HG02840 (cell line): ENCODE results near the gene FANK1.
"Not testable (repeated sequence)": the region's sequence is repeated elsewhere in the genome, so short reads cannot be mapped to it uniquely, and the experiment has no call there.

Experiments used
- ATAC-seq: cut with Tn5 transposase; IDR thresholded peaks from one replicate; pipeline ENCODE4 v1.9.1; 2021; ENCODE audit warnings: mild to moderate bottlenecking, moderate library complexity, moderate number of reproducible peaks; ENCODE audit not compliant: unreplicated experiment, low FRiP score

FANK1 gene

DNA sequence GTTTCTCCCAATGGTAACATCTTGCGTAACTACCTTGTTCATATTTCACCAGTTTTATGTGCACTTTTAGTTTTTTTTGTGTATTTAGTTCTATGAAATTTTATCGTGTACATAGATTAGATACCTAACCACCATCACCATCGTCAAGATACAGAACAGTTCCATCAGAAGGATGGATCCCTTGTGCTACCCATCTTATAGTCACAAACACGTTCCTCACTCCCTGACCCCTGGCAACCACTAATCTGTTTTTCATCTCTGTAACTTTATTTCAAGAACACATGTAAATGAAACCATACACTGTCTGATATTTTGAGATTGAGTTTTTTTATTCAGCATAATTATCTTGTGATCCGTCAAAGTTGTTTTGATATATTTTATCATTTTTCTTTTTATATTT lies 29.9 kb downstream of the FANK1 start:
- ATAC-seq, result no peak

DNA sequence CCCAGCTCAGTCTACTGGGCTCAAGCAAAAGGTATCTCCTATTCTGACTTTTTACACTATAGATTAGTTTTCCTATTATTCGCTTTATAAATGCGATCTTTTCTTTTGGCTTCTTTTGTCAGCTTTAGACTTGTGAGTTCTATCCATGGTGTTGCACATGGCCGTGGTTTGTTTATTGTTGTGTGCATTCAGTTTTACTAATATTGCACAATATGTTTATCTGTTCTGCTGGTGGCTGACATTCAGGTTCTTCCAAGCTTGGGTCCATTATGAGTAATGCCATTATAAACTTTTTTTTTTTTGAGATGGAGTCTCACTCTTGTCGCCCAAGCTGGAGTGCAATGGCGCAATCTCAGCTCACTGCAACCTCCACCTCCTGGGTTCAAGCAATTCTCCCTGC lies 30.9 kb downstream of the FANK1 start:
- ATAC-seq, result not testable (repeated sequence)

DNA sequence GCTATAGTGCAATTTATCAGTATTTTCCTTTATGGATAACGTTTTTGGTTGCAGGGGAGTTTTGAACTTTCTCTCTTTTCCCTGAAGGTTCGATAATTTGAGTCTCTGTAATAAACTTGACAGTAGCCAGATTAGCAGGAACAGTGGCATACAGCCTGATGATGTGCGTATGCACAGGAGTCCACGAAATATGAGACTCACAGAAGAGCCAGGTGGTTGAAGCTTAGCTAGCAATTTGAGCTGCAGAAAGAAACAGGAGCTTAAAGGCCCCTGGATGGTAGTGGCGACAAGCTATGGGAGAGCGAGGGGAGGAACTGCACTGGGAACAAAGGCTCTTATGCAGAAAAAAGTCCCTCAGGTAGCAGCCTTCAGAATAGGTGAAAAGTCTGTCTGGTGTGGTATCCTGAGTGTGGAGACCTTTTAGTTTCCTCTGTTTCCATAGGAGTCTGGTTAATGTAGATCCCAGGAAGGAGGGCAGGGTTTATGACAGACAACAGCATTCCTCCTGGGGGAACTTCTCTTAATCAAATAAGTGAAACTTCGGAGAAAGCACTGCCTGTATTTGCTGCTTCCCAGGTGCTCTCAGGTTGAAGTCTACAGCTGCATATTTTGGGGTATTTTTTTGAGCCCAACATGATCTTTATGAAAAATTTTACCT lies 32.7 kb downstream of the FANK1 start:
- no peak for ATAC-seq

DNA sequence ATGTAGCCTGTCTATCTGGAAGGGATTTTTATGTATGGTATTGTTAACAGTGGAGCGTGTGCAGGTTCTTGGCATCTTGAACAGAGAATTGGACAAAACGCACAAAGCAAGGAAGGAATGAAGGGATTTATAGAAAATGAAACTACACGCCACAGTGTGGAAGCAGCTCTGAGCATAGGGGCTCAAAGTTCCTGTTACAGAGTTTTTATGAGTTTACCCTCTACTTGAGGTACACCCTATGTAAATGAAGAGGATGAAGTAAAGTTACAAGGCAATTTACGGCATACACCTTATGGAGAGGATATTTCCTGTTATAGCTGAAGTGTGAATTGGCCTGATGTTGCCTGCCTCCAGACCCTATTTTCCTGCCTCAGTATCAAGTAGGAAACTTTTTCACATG lies 33.3 kb downstream of the FANK1 start:
- ATAC-seq, result no peak

DNA sequence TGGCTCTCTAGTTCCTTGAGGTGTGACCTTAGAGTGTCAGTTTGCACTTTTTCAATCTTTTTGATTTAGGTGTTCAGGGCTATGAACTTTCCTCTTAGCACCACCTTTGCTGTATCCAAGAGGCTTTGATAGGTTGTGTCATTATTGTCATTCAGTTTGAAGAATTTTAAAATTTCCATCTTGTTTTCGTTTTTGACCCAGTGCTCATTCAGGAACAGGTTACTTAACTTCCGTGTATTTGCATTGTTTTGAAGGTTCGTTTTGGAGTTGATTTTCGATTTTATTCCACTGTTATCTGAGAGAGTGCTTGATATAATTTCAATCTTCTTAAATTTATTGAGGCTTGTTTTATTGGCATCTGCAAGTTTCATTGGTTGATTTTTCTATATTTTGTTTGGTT lies 37.3 kb downstream of the FANK1 start:
- no peak for ATAC-seq

DNA sequence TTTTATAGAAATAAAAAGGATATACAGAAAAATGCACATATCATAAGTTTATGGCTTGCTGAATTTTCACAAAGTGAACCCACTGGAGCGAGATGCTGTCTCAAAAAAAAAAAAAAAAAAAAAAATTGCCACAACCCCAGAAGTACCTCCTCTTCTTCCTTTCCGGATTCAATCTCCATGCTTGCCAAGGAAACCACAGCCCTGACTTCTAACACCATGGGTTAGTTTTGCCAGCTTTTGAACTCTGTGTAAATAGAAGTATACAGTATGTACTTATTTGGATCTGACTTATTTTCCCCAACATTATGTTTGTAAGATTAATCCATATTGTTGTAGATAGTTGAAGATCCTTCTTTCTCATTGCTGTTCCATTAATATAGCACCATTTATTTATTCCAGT lies 40.0 kb downstream of the FANK1 start:
- no peak for ATAC-seq

DNA sequence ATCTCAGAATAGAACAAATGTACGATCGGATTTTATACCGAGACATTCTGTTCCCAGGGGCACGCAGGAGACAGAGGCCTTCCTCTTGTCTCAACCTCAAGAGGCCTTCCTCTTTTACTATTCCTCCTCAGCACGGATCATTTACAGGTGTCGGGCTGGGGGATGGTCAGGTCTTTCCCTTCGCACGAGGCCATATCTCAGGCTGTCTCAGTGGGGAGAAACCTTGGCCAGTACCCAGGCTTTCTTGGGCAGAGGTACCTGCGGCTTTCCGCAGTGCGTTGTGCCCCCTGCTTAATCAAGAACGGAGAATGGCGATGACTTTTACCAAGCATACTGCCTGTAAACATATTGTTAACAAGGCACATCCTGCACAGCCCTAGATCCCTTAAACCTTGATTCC lies 44.2 kb downstream of the FANK1 start:
- ATAC-seq, result no peak

DNA sequence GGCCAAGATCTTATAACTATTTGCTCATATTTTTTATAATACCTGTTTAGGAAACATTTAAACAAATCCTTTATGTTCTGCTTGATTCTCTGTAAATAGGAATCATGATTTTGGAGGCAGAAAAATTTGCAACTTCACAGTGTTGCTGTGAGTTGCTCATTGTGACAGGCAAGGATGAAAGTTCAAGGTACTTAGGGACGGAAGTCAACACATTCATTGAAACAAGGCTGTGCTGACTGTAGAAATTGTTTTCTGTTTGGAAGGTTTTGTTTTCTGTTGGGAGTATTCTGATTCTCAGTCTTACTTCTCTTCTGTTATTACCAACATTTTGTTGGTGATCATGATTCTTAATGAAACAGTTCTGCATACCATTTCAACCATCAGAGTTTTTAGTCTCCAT lies 54.9 kb downstream of the FANK1 start:
- no peak for ATAC-seq

DNA sequence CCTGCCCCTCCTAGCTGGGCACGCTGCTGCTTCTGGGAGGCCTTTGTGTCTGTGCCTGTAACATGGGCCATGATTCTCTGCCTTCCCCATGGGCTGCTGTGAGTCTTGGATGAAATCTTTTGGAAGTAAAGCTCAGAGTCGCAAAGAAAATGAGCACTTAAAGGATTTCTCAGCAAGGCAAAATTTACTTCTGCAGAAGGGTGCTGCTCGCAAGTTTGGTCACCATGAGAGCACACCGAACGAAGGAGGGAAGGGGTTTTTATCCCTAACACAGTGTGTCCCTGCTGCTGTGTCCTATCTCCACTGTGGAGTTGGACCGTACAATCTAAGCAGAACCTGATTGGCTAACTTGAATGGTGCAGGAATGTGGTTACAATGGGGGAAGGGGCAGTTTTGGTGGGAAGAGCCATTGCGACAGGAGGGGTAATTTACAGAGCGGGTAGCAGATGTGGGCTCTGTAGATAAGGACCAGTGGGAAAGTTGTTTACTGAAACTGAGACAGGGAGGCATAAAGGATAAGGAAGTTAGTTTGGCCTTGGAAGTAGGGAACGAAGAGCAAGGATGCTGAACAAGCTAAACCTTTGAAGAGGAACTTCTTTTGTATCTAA lies 57.5 kb downstream of the FANK1 start:
- ATAC-seq, result no peak

DNA sequence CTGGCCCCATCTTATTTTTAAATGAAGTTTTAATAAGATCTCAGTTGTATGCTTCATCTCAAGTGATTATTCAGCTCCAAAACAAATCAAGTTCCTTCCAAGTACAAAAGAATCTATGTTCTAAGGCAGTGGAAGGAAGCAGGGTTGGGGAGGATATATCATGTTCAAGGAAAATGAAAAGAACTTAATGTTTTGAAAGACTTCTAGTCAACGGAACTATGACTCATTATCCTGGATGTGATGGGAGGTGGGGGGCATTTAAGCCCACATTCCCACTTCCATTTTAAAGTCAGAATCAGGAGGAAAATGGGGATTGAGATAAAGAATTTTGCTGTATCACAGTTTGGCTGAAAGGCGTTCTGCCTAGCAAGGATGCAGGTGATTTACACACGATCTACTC lies 59.4 kb downstream of the FANK1 start:
- ATAC-seq, result no peak

DNA sequence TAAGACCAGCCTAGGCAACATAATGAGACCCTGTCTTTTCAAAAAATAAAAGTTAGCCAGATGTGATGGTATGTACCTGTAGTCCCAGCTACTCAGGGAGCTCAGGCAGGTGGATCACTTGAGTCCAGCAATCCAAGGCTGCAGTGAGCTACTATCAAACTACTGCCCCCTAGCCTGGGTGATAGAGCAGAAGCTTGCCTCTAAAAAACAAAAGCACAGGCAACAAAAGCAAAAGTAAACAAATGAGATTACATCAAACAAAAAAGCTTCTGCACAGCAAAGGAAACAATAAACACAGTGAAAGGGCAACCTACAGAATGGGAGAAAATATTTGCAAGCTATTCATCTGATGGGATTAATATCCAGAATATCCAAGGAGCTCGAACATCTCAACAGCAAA lies 65.4 kb downstream of the FANK1 start:
- ATAC-seq, result no peak

DNA sequence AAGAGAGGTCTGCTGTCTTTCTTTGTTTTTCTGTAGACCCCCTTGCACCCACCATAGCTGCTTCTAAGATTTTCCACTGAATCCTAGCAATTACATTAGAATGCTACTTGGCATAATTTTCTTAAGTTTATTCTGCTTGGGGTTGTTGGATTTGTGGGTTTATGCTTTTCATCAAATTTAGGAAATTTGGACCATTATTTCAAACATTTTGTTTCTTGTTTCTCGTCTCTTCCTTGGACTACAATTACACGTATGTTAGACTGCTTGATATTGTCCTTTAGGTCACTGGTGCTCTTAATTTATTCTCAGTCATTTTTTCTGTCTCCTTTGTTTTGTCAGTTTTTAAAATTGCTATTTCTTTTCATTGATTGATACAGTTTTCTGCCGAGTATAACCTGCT lies 65.8 kb downstream of the FANK1 start:
- ATAC-seq, result no peak

DNA sequence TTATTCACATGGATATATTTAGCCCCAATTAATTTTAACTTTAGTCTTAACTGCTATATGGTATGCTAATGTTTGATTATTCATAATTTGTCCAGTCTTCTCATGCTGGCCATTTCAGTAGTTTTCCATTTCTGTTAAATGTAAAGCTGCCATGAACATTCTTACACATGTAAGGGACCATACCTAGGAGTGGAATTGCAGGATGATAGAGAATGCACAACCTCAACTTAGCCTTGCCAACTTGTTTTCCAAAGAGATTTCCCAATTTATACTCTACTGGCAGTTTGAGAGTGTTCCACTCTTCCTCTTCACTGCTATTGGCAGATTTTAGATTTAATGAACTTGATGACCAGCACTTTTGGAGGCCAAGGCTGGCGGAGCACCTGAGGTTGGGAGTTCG lies 68.2 kb downstream of the FANK1 start:
- ATAC-seq, result no peak

DNA sequence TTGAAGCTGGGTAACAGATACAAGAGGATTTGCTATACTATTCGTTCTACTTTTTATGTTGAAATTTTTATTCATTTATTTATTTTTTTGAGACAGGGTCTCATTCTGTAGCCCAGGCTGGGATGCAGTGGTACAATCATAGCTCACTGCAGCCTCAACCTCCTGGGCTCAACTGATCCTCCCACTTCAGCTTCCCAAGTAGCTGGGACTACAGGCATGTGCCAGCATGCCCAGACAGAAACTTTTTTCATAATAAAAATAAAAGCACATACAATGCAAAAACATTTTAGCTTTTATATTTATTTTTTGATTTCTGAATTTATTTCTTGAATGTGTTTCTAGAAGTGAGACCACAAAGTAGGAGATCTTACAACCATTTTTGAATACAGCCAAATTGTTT lies 71.2 kb downstream of the FANK1 start:
- ATAC-seq, result no peak

DNA sequence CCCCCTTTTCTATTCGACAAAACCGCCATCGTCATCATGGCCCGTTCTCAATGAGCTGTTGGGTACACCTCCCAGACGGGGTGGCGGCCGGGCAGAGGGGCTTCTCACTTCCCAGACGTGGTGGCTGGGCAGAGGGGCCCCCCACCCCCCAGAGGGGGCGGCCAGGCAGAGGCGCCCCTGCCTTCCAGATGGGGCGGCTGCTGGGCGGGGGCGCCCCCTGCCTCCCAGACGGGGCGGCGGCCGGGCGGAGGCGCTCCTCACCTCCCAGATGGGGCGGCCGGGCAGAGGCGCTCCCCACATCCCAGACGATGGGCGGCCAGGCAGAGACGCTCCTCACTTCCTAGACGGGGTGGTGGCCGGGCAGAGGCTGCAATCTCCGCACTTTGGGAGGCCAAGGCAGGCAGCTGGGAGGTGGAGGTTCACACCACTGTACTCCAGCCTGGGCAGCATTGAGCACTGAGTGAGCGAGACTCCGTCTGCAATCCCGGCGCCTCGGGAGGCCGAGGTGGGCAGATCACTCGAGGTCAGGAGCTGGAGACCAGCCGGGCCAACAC lies 73.8 kb downstream of the FANK1 start:
- ATAC-seq, result not testable (repeated sequence)

DNA sequence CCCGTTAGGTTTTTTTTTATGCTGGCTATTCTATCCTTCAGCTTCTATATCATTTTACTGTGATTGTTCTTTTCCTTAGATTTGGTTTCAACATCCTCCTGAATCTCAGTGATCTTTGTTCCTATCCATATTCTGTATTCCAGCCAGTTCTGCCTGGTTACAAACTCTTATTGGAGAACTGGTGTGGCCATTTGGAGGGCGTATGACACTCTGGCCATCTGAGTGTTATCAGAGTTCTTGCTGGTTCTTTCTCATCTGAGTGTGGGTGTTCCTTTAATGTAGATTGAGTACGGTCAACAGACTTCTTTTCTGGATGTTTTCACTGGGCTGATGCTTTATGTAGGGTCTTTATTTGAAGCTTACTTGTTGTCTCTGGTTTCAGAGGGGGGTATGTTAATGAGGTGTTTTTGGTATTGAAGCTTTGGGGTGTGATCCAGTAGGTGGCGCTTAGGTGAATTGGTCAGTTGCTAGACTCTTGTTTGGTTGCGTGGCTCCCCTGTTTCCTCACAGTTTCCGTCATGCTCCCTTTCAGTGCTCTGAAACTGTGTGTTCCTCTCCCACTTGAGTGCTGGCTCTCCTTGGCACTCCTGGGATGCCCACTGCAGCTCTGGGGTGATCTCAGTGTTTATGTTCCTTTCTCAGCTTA lies 80.7 kb downstream of the FANK1 start:
- ATAC-seq, result no peak

DNA sequence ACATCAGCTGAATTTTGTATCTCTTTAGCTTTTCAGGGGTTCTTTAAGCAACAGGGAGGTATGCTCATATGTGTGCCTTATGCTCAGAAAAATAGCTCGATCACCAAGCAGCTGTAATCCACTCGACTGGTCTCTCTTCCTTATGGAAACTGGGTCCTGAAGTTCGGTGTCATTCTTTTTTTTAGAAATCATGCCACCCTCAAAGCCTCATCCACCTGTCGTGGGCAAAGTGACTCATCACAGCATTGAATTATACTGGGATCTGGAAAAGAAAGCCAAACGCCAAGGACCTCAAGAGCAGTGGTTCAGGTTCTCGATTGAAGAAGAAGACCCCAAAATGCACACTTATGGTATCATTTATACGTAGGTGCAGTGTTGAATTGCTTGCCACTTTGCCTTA lies 83.6 kb downstream of the FANK1 start:
- no peak for ATAC-seq

DNA sequence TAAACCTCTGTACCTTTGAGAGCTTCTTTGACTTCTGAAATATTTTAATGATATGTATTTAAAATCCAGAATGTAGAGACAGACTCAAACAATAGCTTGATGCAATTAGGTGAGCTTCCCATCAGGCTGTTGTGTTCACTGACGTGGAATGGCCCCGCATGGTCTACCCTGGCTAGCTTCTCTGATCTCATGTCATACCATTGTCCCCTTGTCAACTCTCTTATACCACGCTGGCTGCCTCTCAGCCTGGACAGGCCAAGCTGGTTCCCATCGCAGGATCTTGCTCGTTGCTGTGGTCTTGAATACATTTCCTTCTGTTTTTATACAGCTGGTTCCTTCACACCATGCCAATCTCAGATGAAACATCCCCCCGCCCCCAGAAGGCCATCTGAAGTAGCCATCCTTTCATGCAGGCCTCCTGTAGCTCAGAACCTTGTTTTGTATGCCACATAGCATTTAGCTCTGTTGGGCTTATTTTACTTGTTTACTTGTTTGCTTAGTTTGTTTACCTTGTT lies 84.2 kb downstream of the FANK1 start:
- no peak for ATAC-seq

DNA sequence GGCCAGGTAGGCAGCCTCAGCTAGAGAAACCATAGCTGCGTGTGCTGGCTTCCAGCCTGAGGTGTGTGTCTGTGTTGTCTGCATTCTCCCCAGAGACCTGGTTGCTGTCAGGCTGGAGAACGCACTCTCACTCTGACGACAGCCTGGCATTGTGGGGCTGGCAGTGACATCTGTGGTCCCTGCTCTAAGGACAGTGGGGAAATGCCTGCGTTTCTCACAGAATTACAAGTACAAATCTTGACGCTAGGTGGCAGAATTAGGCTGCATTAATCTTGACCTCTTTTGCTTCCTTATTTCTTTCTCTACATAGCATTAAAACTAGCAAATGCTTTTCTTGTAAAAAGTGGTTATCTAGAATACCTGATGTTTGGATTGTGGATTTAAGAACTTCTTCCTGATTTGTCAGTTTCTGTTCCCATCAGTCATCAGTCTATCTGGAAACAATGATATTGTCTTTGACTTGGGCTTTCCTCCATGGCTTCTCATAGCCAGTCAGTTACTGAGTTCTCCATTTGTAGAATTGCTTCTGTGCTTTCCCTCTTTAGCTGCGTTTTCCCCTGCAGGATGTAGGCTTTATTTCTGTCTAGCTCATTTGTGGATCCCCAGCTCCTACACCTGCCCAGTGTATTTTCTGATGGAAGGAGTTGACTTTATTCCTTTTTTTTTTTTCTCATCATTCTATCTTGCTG lies 86.0 kb downstream of the FANK1 start:
- ATAC-seq, result peak; percentile 54

DNA sequence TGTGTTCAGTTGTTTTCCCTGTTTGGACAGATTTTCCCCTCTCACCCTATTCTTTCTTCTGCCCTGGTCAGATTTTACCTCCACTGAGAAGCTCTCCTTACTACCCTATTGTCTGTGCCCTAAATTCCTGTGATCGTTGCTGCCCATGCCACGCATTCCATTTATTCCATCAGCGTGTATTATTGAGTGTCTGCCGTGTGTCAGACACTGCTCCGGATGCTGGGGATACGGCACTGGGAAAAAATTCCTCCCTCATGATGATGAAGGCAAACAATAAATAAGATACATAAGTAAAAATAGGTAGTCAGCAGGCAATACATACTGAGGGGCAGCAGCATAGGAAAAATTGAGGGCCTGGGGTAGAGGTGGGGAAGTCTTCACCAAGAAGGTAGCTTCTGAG lies 86.8 kb downstream of the FANK1 start:
- no peak for ATAC-seq

DNA sequence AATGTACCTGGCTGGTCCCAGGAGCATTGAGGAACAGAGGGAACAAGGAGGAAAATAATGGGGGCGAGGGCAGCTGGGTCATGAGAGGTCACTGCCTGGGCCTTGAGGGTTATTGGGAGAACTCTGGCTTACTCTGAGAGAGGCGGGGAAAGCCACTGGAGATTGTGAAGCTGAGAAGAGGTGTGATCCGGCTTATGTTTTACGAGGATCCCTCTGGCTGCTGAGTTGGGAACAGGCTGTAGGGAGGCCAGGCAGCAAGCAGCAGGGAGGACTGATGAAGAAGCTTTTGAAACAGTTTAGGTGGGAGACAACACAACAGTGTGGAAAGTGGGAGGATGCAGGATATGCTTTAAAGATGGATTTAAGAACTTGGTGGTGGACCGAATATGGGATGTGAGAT lies 87.3 kb downstream of the FANK1 start:
- no peak for ATAC-seq
